Effector memory CD4-positive, alpha-beta T cell (primary cell): ENCODE measurements around the gene PBX3.

Experiments
- DNase-seq, 3 donors: peaks; one replicate each; pipeline ENCODE4 v3.0.0-alpha.2; 2020
- H3K27ac ChIP-seq: 2 replicates; pipeline ENCODE4 v1.7.0; 2013; ENCODE audit warnings: mild to moderate bottlenecking, low read length, moderate library complexity; ENCODE audit not compliant: insufficient read depth, poor library complexity, severe bottlenecking
- H3K27me3 ChIP-seq: replicated peaks from 2 replicates; pipeline ENCODE4 v1.7.0; 2013; ENCODE audit warnings: mild to moderate bottlenecking, low read length; ENCODE audit not compliant: insufficient read depth, control insufficient read depth, poor library complexity, severe bottlenecking
- H3K36me3 ChIP-seq: 2 replicates; pipeline ENCODE4 v1.7.0; 2013; ENCODE audit warnings: mild to moderate bottlenecking, low read length, moderate library complexity; ENCODE audit not compliant: control insufficient read depth, insufficient read depth
- H3K4me1 ChIP-seq: 2 replicates; pipeline ENCODE4 v1.7.0; 2013; ENCODE audit warnings: low read length, mild to moderate bottlenecking; ENCODE audit not compliant: control insufficient read depth, insufficient read depth, poor library complexity, severe bottlenecking
- H3K4me3 ChIP-seq: 2 replicates; pipeline ENCODE4 v1.7.0; 2013; ENCODE audit warnings: low read length, low read depth, mild to moderate bottlenecking; ENCODE audit not compliant: insufficient read depth, poor library complexity, severe bottlenecking
- H3K9me3 ChIP-seq: 2 replicates; pipeline ENCODE4 v1.7.0; 2013; ENCODE audit warnings: mild to moderate bottlenecking, low read length, moderate library complexity; ENCODE audit not compliant: control insufficient read depth

PBX3 gene

DNA sequence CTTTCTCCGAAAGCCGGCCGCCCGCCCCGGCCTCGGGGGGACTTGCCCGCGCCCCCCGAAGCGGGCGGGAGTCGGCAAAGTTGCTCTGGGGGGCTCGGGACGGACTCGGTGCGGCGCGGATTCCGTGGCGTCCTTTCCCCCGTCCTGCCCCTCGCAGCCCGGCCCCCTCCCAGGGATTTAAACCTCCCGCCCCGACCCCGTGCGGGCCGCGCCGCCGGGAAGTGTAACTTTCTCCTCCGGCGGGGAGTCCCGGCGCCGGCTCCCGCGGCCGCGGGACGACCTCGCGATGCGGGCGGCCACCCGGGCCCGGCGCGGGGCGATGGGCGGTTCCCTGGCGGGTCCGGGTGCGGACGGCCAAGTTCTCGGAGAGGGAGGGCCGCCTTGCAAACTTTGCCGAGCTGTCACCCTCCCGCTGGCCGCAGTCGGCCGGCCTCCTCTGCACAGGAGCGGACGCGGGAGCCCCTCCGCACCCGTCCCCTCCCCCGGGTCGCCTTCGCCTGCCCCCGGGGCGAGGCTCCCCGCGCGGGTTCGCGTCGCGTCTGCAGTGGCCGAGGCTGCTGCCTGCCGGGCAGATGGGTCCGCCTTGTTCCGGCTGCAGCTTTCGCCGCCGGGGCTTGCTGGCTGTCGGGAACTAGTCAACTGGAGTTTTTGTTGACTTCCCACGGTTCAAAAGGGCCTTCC lies 732 bp downstream of the PBX3 start:
- H3K4me3 ChIP-seq, result peak overlapping the region; percentile 97
- no peaks in the 10 kb centered on the region for H3K9me3 ChIP-seq
- peaks cover 4% of the 10 kb centered on the region for H3K4me1 ChIP-seq
- H3K27me3 ChIP-seq, result no peaks in the 10 kb centered on the region
- H3K36me3 ChIP-seq, result no peaks in the 10 kb centered on the region
- peak; percentile 2 to 14 (median 12) for DNase-seq
- H3K27ac ChIP-seq, result peak overlapping the region; percentile 60

GRCh38 chr9:125748446-125749099 lies 1.4 kb downstream of the PBX3 start:
- H3K27me3 ChIP-seq, result no peaks in the 10 kb centered on the region
- no peaks in the 10 kb centered on the region for H3K9me3 ChIP-seq
- no peak for DNase-seq
- H3K4me1 ChIP-seq, result peaks cover 4% of the 10 kb centered on the region
- H3K27ac ChIP-seq, result peak overlapping the region; percentile 22
- H3K4me3 ChIP-seq, result peak overlapping the region; percentile 97
- H3K36me3 ChIP-seq, result no peaks in the 10 kb centered on the region

DNA sequence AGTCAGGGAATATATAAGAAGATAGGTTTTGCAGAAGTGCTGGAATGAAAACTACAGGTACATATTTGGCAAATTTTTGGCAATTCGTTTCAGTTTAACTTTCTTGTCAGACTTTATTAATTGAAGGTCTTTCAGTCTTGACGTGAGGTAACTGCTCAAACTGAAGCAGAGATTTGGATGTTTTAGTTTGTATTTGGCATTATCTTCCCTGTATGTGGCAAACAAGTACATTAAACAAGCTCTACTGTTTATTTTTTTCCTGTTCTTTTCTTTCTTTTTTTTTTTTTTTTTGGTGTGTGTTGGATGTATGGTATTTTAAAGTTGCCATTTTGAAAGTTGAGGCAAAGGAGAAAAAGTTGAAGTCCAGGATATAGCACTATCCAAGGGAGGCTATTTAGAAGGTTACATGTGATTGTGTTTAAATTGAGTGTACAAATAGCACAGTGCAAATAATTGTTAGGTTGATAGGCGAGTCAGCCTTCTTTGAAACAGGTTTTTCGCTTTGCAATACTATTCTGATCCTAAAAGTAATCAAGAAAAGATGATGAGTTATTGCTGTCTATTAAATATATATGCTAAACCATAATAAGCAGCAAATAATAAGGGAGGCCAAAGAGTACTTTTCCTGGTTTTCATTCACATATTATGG lies 2.2 kb downstream of the PBX3 start:
- no peak overlapping the region for H3K4me3 ChIP-seq
- H3K27ac ChIP-seq, result no peak overlapping the region

DNA sequence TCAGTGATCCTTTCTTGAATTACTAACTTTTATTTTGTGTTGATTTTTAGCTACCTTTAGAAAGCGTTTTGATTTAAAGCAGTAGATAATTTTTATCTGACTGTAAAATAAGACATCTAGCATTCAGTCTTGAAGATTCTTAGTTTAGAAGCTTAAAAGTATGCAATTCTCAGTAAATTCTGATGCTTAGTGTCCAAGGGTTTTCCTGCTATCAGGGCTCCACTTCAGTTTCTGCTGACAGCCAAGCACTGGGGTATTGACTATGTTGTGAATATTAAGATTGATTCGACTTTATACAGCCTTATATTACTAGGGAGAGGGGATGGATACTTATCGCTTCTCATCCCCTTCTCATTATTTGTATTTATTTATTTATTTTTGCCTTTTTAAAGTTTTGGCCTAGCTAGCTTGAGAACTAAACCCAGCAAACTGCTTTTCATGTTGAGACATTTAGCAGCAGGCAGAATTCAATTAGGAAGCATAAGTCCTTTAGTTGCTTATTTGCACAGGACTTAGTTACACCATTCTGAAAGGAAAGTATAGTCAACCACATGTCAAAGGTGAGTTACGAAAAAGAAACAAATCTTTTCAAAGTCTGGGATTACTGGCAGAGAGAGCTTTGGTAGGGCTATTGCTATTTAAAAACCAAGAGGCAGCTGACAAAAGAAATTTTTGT lies 2.9 kb downstream of the PBX3 start:
- Histone ChIP-seq H3K4me1 (peaks cover 4% of the 10 kb centered on the region), H3K4me3 (no peak overlapping the region), H3K27me3 (no peaks in the 10 kb centered on the region), H3K27ac (no peak overlapping the region), H3K36me3 (no peaks in the 10 kb centered on the region), H3K9me3 (no peaks in the 10 kb centered on the region)
- no peak for DNase-seq

More for the DNA sequence above, 2.2 kb downstream of the PBX3 start:
- Histone ChIP-seq H3K9me3 (no peaks in the 10 kb centered on the region), H3K36me3 (no peaks in the 10 kb centered on the region), H3K27me3 (no peaks in the 10 kb centered on the region), H3K4me1 (peaks cover 4% of the 10 kb centered on the region)
- DNase-seq, result no peak

GRCh38 chr9:125750627-125751011 lies 3.4 kb downstream of the PBX3 start:
- Histone ChIP-seq H3K9me3 (no peaks in the 10 kb centered on the region), H3K27me3 (no peaks in the 10 kb centered on the region), H3K27ac (no peak overlapping the region), H3K4me1 (peaks cover 4% of the 10 kb centered on the region), H3K4me3 (no peak overlapping the region), H3K36me3 (no peaks in the 10 kb centered on the region)
- no peak for DNase-seq

DNA sequence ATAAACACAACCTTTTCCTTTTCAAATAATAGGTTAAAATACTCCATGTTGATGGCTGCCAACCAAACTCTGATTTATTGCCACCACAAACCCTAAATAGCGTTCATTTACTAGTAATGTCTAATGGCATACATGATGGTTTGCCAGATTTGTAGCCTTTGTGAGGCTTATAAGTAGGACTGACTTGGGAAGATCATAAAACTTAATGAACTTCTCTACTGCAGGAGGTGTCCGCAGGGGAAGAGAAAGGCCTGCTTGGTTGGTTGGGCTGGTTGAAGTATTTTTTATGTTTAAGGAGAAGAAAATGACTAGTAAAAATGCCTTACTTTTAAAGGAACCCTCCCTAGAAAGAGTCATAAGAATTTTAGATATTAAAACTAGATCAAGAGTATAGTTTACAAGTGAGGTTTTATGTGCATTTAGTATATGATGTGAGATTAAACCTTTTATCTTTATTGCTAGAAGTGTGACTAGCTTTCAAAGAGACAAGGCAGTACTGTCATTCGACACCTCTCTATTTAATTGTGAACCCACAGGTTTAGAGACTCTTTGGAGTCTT lies 5.0 kb downstream of the PBX3 start:
- no peaks in the 10 kb centered on the region for H3K4me1 ChIP-seq
- DNase-seq, result no peak
- H3K27me3 ChIP-seq, result no peaks in the 10 kb centered on the region
- no peaks in the 10 kb centered on the region for H3K9me3 ChIP-seq
- no peak overlapping the region for H3K27ac ChIP-seq
- no peaks in the 10 kb centered on the region for H3K36me3 ChIP-seq
- no peak overlapping the region for H3K4me3 ChIP-seq

DNA sequence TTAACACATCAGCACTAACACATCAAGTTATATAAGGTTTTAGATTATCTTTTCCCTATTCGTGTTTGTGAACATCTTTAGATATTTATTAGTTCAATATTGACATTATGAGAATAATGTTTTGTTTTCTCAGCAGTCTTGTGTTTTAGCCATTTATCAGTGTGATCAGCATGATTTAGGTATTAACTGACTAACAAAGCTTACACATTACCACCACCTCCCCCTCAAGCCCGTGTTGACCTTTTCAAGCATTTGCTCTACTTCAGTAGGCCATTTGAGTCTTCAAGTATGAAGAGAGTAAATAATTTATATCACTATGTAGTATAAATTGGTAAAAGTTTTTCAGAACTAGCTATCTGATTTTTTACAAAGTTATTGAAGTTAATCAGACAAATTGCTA lies 6.9 kb downstream of the PBX3 start:
- H3K36me3 ChIP-seq, result no peaks in the 10 kb centered on the region
- no peak for DNase-seq
- no peak overlapping the region for H3K27ac ChIP-seq
- no peak overlapping the region for H3K4me3 ChIP-seq
- no peaks in the 10 kb centered on the region for H3K27me3 ChIP-seq
- no peaks in the 10 kb centered on the region for H3K9me3 ChIP-seq
- H3K4me1 ChIP-seq, result no peaks in the 10 kb centered on the region

DNA sequence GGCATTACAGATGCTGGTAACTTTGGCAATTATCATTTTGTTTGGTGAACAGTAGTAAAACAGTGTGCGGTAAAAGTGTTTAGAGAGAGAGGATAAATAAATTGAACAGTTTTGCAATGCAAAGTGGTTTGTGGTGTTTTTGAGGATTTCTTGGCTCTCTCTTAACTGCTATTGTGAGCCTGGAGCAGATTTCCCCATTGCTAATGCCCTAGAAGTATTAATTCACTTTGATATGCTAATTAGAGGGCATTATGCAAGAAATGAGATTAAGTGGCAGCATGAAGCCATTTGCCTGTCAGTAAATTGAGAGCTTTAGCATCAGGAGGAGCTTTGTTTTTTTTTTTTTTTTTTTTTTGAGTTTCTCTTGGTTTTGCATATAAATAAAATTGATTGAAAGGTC lies 8.2 kb downstream of the PBX3 start:
- no peak overlapping the region for H3K27ac ChIP-seq
- no peaks in the 10 kb centered on the region for H3K9me3 ChIP-seq
- no peak for DNase-seq
- no peaks in the 10 kb centered on the region for H3K36me3 ChIP-seq
- no peaks in the 10 kb centered on the region for H3K4me1 ChIP-seq
- H3K4me3 ChIP-seq, result no peak overlapping the region
- H3K27me3 ChIP-seq, result no peaks in the 10 kb centered on the region

DNA sequence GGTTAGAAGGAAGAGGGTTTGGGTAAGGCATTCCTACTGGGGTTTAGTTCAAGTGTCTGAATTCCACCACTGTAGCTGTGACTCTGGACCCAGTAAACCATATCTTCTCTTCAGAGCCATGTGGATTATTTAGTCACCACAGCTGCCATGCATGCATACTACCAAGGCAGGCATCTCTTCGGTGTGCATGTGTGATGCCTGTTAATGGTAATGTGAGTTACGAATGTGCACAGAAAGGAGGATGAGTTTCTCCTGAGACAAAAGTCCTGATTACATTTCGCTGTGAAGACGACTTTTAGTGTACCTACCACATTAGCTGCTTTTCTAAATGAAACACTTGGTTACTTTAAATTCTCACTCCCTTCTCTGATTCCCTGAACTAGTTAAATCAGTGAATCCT lies 9.3 kb downstream of the PBX3 start:
- no peak overlapping the region for H3K4me3 ChIP-seq
- H3K27me3 ChIP-seq, result no peaks in the 10 kb centered on the region
- DNase-seq, result no peak
- no peaks in the 10 kb centered on the region for H3K9me3 ChIP-seq
- H3K4me1 ChIP-seq, result no peaks in the 10 kb centered on the region
- H3K36me3 ChIP-seq, result no peaks in the 10 kb centered on the region
- H3K27ac ChIP-seq, result no peak overlapping the region
